HepG2 (cell line): ENCODE measurements around the gene RAPGEF6. TPM values are rescaled to one million over a fixed set of nuclear protein-coding genes. Genes with fewer than 3 reads are reported as not detected.

ENCODE experiments used
- ATAC-seq: fragments of 200-7000 bp; cut with Tn5 transposase; 3 replicates; pipeline ENCODE4 v1.9.1; 2020; ENCODE audit warnings: mild to moderate bottlenecking, moderate library complexity
- BruUV-seq: library from RNA; stranded (reverse); fragments of 400-500 nt; replicated peaks from 2 replicates; lab custom pipeline; 2021; lab: Mats Ljungman, UMichigan
- CTCF ChIA-PET: fragments of 300-600 bp; formaldehyde crosslinking; extraction: SDS; loops from one replicate; lab custom pipeline; 2021; ENCODE audit warnings: low total read pairs, inconsistent platforms, low intra/inter-chr PET ratio; lab: Yijun Ruan, JAX
- POLR2A ChIA-PET: fragments of 350-600 bp; sonication (Branson Sonifier 250); formaldehyde crosslinking; loops from one replicate; lab custom pipeline; 2020; ENCODE audit warnings: antibody characterized with exemption, inconsistent platforms; lab: Yijun Ruan, JAX
- DNase-seq: peaks from one replicate; pipeline ENCODE4 v3.0.0-alpha.2; 2015; ENCODE audit warnings: low spot score
- FAIRE-seq: peaks from 3 replicates; lab custom pipeline; 2011; peaks lifted over from hg19 to GRCh38; lab: Jason Lieb, UNC
- H2AFZ ChIP-seq: one replicate; pipeline ENCODE4 v1.6.1; 2011; ENCODE audit warnings: low read length, inconsistent platforms
- H3K27ac ChIP-seq: fragments of 300-600 bp; 3 replicates; pipeline ENCODE4 v1.8.0; 2011; ENCODE audit warnings: mixed run types, mild to moderate bottlenecking, mixed read lengths, low read length, inconsistent platforms; ENCODE audit not compliant: insufficient read depth; ENCODE audit errors: extremely low read length
- H3K27me3 ChIP-seq, 2 experiments: fragments of 200-600 bp in 1 of 2; 2 replicates in 1 of 2; 3 replicates in 1 of 2; pipeline versions ENCODE4 v1.6.0 to v1.8.0; 2011; ENCODE audit warnings: low read length in 2 of 2, mild to moderate bottlenecking in 2 of 2, moderate library complexity in 2 of 2, inconsistent platforms in 1 of 2; ENCODE audit not compliant: insufficient read depth in 2 of 2, control insufficient read depth in 1 of 2
- H3K36me3 ChIP-seq, 2 experiments: fragments of 200-600 bp in 1 of 2; replicated peaks in 1 of 2; 2 replicates in 1 of 2; 3 replicates in 1 of 2; pipeline versions ENCODE4 v1.5.1 to v1.8.0; 2011; ENCODE audit warnings: low read length in 2 of 2, inconsistent platforms in 1 of 2; ENCODE audit not compliant: insufficient read depth in 2 of 2, control insufficient read depth in 1 of 2
- H3K4me1 ChIP-seq: 2 replicates; pipeline ENCODE4 v1.5.1; 2012; ENCODE audit warnings: low read length, inconsistent platforms; ENCODE audit not compliant: insufficient read depth
- H3K4me2 ChIP-seq: 2 replicates; pipeline ENCODE4 v1.6.0; 2011; ENCODE audit warnings: low read depth, low read length, inconsistent platforms
- H3K4me3 ChIP-seq, 3 experiments: fragments of 200-600 bp in 1 of 3; sonication (generic), shearing (Covaris generic) in 1 of 3; replicated peaks in 1 of 3; 2 replicates each; pipeline ENCODE4 v1.5.1; 2011 to 2016; ENCODE audit warnings: low read length in 3 of 3, inconsistent platforms in 2 of 3, low read depth in 2 of 3, mild to moderate bottlenecking in 2 of 3, control low read depth in 1 of 3, mixed read lengths in 1 of 3; ENCODE audit not compliant: insufficient read depth in 1 of 3
- H3K79me2 ChIP-seq: one replicate; pipeline ENCODE4 v1.6.1; 2011; ENCODE audit warnings: low read length, inconsistent platforms; ENCODE audit not compliant: insufficient read depth
- H3K9ac ChIP-seq: 2 replicates; pipeline ENCODE4 v1.6.0; 2011; ENCODE audit warnings: mild to moderate bottlenecking, low read depth, low read length, inconsistent platforms; ENCODE audit not compliant: insufficient read depth
- H3K9me3 ChIP-seq: 2 replicates; pipeline ENCODE4 v1.5.1; 2012; ENCODE audit warnings: mild to moderate bottlenecking, low read length
- H4K20me1 ChIP-seq: 2 replicates; pipeline ENCODE4 v1.6.0; 2011; ENCODE audit warnings: inconsistent platforms, mild to moderate bottlenecking, low read length, moderate library complexity; ENCODE audit not compliant: insufficient read depth
- BRCA1 ChIP-seq: sonication (generic); formaldehyde crosslinking; IDR thresholded peaks from 2 replicates; pipeline ENCODE4 v1.4.0; 2020; ENCODE audit warnings: missing genetic modification reagents
- DNMT1 ChIP-seq: sonication (generic); formaldehyde crosslinking; IDR thresholded peaks from 2 replicates; pipeline ENCODE4 v1.5.1; 2020; ENCODE audit warnings: mild to moderate bottlenecking, missing genetic modification reagents
- E2F1 ChIP-seq: sonication (generic); formaldehyde crosslinking; IDR thresholded peaks from 2 replicates; pipeline ENCODE4 v1.5.0; 2020; ENCODE audit warnings: missing genetic modification reagents
- JUNB ChIP-seq: sonication (generic); formaldehyde crosslinking; IDR thresholded peaks from 2 replicates; pipeline ENCODE4 v1.8.0; 2022; ENCODE audit warnings: missing genetic modification reagents, mild to moderate bottlenecking, borderline replicate concordance
- NFKBIZ ChIP-seq: IDR thresholded peaks from 2 replicates; pipeline ENCODE4 v1.6.1; 2018; ENCODE audit warnings: missing genetic modification reagents, missing compliant biosample characterization
- NPAS2 ChIP-seq: sonication (generic); formaldehyde crosslinking; IDR thresholded peaks from 2 replicates; pipeline ENCODE4 v1.8.0; 2022; ENCODE audit warnings: mild to moderate bottlenecking, missing genetic modification reagents, borderline replicate concordance
- RELA ChIP-seq: sonication (generic); formaldehyde crosslinking; IDR thresholded peaks from 2 replicates; pipeline ENCODE4 v1.4.0; 2020; ENCODE audit warnings: missing genetic modification reagents
- SIX4 ChIP-seq: sonication (generic); formaldehyde crosslinking; IDR thresholded peaks from 2 replicates; pipeline ENCODE4 v1.4.0; 2020; ENCODE audit warnings: missing genetic modification reagents
- SRSF1 ChIP-seq: fragments of 200-400 bp; formaldehyde crosslinking; optimal IDR thresholded peaks from 2 replicates; pipeline ENCODE3; 2017; ENCODE audit warnings: mild to moderate bottlenecking, low read depth, low read length, moderate library complexity
- XBP1 ChIP-seq: sonication (generic); formaldehyde crosslinking; IDR thresholded peaks from 2 replicates; pipeline ENCODE4 v1.5.0; 2020; ENCODE audit warnings: missing genetic modification reagents
- ZFP91 ChIP-seq: sonication (generic); formaldehyde crosslinking; IDR thresholded peaks from 2 replicates; pipeline ENCODE4 v1.9.0; 2022; ENCODE audit warnings: missing genetic modification reagents, mild to moderate bottlenecking, borderline replicate concordance
- ZNF138 ChIP-seq: sonication (generic); formaldehyde crosslinking; IDR thresholded peaks from 2 replicates; pipeline ENCODE4 v1.5.0; 2020; ENCODE audit warnings: mild to moderate bottlenecking, low read depth, missing genetic modification reagents
- ZNF24 ChIP-seq: fragments of 450-650 bp; IDR thresholded peaks from 2 replicates; pipeline ENCODE4 v1.6.1; 2017; ENCODE audit warnings: antibody characterized with exemption, mild to moderate bottlenecking
- ZNF292 ChIP-seq: sonication (generic); formaldehyde crosslinking; IDR thresholded peaks from 2 replicates; pipeline ENCODE4 v1.8.1; 2022; ENCODE audit warnings: mild to moderate bottlenecking, low read depth, missing genetic modification reagents, borderline replicate concordance
- ZNF572 ChIP-seq: sonication (generic); formaldehyde crosslinking; IDR thresholded peaks from 2 replicates; pipeline ENCODE4 v1.5.1; 2020; ENCODE audit warnings: mild to moderate bottlenecking, missing genetic modification reagents
- ZNF788 ChIP-seq: sonication (generic); formaldehyde crosslinking; IDR thresholded peaks from 2 replicates; pipeline ENCODE4 v1.5.0; 2020; ENCODE audit warnings: mild to moderate bottlenecking, missing genetic modification reagents, borderline replicate concordance
- ZSCAN12 ChIP-seq: sonication (generic); formaldehyde crosslinking; IDR thresholded peaks from 2 replicates; pipeline ENCODE4 v1.9.0; 2021; ENCODE audit warnings: mild to moderate bottlenecking, missing genetic modification reagents
- ZSCAN30 ChIP-seq: sonication (generic); formaldehyde crosslinking; IDR thresholded peaks from 2 replicates; pipeline ENCODE4 v1.5.0; 2020; ENCODE audit warnings: mild to moderate bottlenecking, missing genetic modification reagents
- WGBS: methylation state at CpG from one replicate; pipeline ENCODE4 v1.1.6; 2017; ENCODE audit warnings: low lambda C conversion rate; 5-methylcytosine and 5-hydroxymethylcytosine counted together
- in situ Hi-C: cut with HindIII; loops from 2 replicates; pipeline ENCODE4 v1.10.0; 2017; ENCODE audit warnings: low pct_unique_long_range_greater_than_20kb; ENCODE audit not compliant: extremely low pct_ligation_motif_present
- intact Hi-C: fragments of 100-400 bp; cut with micrococcal nuclease; formaldehyde crosslinking; loops from one replicate; pipeline ENCODE4 v1.10.0; 2022; ENCODE audit not compliant: unreplicated experiment
- polyA plus RNA-seq, 8 experiments: library from polyadenylated mRNA; depleted of rRNA in 3 of 8; stranded (reverse) in 7 of 8; unstranded in 1 of 8; fragments of >200 nt; fragmentation: Illumina TruSeq in 4 of 8; extraction: Trizol in 4 of 8; gene quantifications; 2 replicates each; pipeline versions ENCODE4 v1.2.1 to v1.2.3, GENCODE V29; 2011 to 2016; ENCODE audit warnings: low read depth in 4 of 8, missing spikeins in 1 of 8, mixed read lengths in 1 of 8; ENCODE audit not compliant: insufficient read depth in 1 of 8
- total RNA-seq, 5 experiments: library from RNA; depleted of rRNA; stranded (reverse); fragments of >200 nt; fragmentation: Illumina TruSeq; extraction: Trizol; gene quantifications; 2 replicates each; pipeline ENCODE4 v1.2.3, GENCODE V29; 2016; ENCODE audit warnings: low read depth in 1 of 5

RAPGEF6 gene
- total and polyA plus RNA-seq, 2 of the 13 experiments (the other 11 are each of a cell fraction or from before 2014, with no cell fraction given) = 7.7 to 24.6 TPM

- WGBS = 95% methylated on average over 8 of the region's 8 CpGs
- Histone ChIP-seq H2AFZ (no peak overlapping the region), H4K20me1 (no peaks in the 10 kb centered on the region), H3K4me1 (no peaks in the 10 kb centered on the region), H3K79me2 (peaks cover 11% of the 10 kb centered on the region), H3K27me3 (no peaks in the 10 kb centered on the region), H3K9me3 (no peaks in the 10 kb centered on the region), H3K27ac (no peak overlapping the region), H3K9ac (no peak overlapping the region), H3K4me3 (no peak overlapping the region), H3K36me3 (peaks cover 5 to 20% of the 10 kb centered on the region in 2 experiments; a peak in 2 of 5 replicates), H3K4me2 (no peak overlapping the region)
- in situ Hi-C loops (no loop called here), intact Hi-C loops (no loop called here)
- ChIA-PET POLR2A (no interaction called here), CTCF (no interaction called here)
- FAIRE-seq (no peak), ATAC-seq (peak; percentile 38; the same call in 1 of the 3 replicates), DNase-seq (no peak)
- no TSS peak for BruUV-seq
- TF ChIP-seq ZNF24 (no peak), SIX4 (CRISPR knock-in tag) (no peak), XBP1 (no peak), JUNB (CRISPR knock-in tag) (no peak), DNMT1 (CRISPR knock-in tag) (no peak), SRSF1 (no peak), ZSCAN30 (CRISPR knock-in tag) (no peak), RELA (no peak)
Observed at GRCh38 chr5:131563434-131564228, 71.4 kb downstream of the RAPGEF6 start.

- Histone ChIP-seq H3K4me1 (no peaks in the 10 kb centered on the region), H3K9ac (no peak overlapping the region), H3K27me3 (no peaks in the 10 kb centered on the region; a peak in 1 of 5 replicates), H3K4me3 (no peak overlapping the region), H3K9me3 (no peaks in the 10 kb centered on the region), H2AFZ (no peak overlapping the region), H3K4me2 (no peak overlapping the region), H3K27ac (no peak overlapping the region), H3K79me2 (peaks cover 6% of the 10 kb centered on the region), H4K20me1 (no peaks in the 10 kb centered on the region), H3K36me3 (peaks cover 0 to 20% of the 10 kb centered on the region in 2 experiments; a peak in 1 of 5 replicates)
- no peak for FAIRE-seq
- 88% methylated on average over 2 of the region's 2 CpGs for whole genome bisulfite sequencing
- ChIA-PET CTCF (no interaction called here), POLR2A (no interaction called here)
- no peak for DNase-seq
- in situ Hi-C loops = no loop called here
- ATAC-seq = no peak
- intact Hi-C loops = no loop called here
- BruUV-seq = no TSS peak
- TF ChIP-seq ZNF138 (CRISPR knock-in tag) = no peak
- TF ChIP-seq ZNF292 (CRISPR knock-in tag) = no peak
- TF ChIP-seq ZNF788 (CRISPR knock-in tag) = no peak
- no peak for TF ChIP-seq NPAS2
- TF ChIP-seq E2F1 = no peak
- no peak for TF ChIP-seq NFKBIZ (CRISPR knock-in tag)
- TF ChIP-seq BRCA1 = no peak
- TF ChIP-seq ZNF572 (CRISPR knock-in tag) = no peak
- no peak for TF ChIP-seq ZFP91 (CRISPR knock-in tag)
- no peak for TF ChIP-seq ZSCAN12 (CRISPR knock-in tag)
Observed at GRCh38 chr5:131550606-131551005, 84.4 kb downstream of the RAPGEF6 start.
